CD8-positive, alpha-beta memory T cell (primary cell): Measurements from ENCODE around the gene OLFM4. TPM values are rescaled to one million over a fixed set of nuclear protein-coding genes. Genes with fewer than 3 reads are reported as not detected.
A peak's percentile ranks its signal among the peaks of the same experiment; 100 is the strongest.

Experiments used
- CTCF ChIA-PET: fragments of 350-600 bp; sonication (Branson Sonifier 250); formaldehyde crosslinking; loops from one replicate; lab custom pipeline; 2021; ENCODE audit warnings: antibody characterized with exemption; lab: Charles Lee
- POLR2A ChIA-PET: fragments of 350-600 bp; sonication (Branson Sonifier 250); formaldehyde crosslinking; loops from one replicate; lab custom pipeline; 2021; ENCODE audit warnings: antibody characterized with exemption; lab: Charles Lee
- DNase-seq, 5 donors: peaks; one replicate each; pipeline versions ENCODE4 v3.0.0 to v3.0.0-alpha.2; 2020 to 2022; ENCODE audit warnings: mixed read lengths in 1 of 5
- H3K27ac ChIP-seq: one replicate; pipeline ENCODE4 v1.7.0; 2013; ENCODE audit warnings: low read depth, mild to moderate bottlenecking, low read length, moderate library complexity
- H3K27me3 ChIP-seq: 2 replicates; pipeline ENCODE4 v1.7.0; 2013; ENCODE audit warnings: low read length, mild to moderate bottlenecking; ENCODE audit not compliant: insufficient read depth, poor library complexity, severe bottlenecking
- H3K36me3 ChIP-seq: 2 replicates; pipeline ENCODE4 v1.7.0; 2013; ENCODE audit warnings: mild to moderate bottlenecking, low read length, moderate library complexity; ENCODE audit not compliant: insufficient read depth
- H3K4me1 ChIP-seq: 2 replicates; pipeline ENCODE4 v1.7.0; 2013; ENCODE audit warnings: mild to moderate bottlenecking, low read length, moderate library complexity; ENCODE audit not compliant: insufficient read depth
- H3K4me3 ChIP-seq: 2 replicates; pipeline ENCODE4 v1.7.0; 2013; ENCODE audit warnings: mild to moderate bottlenecking, low read length
- H3K9me3 ChIP-seq: 2 replicates; pipeline ENCODE4 v1.7.0; 2013; ENCODE audit warnings: mild to moderate bottlenecking, low read length
- H3K27ac Mint-ChIP-seq, 8 donors: one replicate each; pipeline ENCODE4 v1.8.0; 2020 to 2021; ENCODE audit warnings: mixed read lengths in 8 of 8, mild to moderate bottlenecking in 6 of 8, inconsistent platforms in 3 of 8, moderate library complexity in 3 of 8
- H3K27me3 Mint-ChIP-seq, 2 donors: one replicate each; pipeline ENCODE4 v1.8.0; 2020 to 2021; ENCODE audit warnings: mixed read lengths in 2 of 2, mild to moderate bottlenecking in 1 of 2, moderate library complexity in 1 of 2
- H3K36me3 Mint-ChIP-seq, 3 donors: one replicate each; pipeline ENCODE4 v1.8.0; 2020 to 2021; ENCODE audit warnings: mixed read lengths in 3 of 3, inconsistent platforms in 1 of 3, mild to moderate bottlenecking in 1 of 3
- H3K4me1 Mint-ChIP-seq, 3 donors: one replicate each; pipeline ENCODE4 v1.8.0; 2020 to 2021; ENCODE audit warnings: mixed read lengths in 3 of 3, inconsistent platforms in 1 of 3, mild to moderate bottlenecking in 1 of 3
- H3K4me3 Mint-ChIP-seq, 7 donors: one replicate each; pipeline ENCODE4 v1.8.0; 2020 to 2021; ENCODE audit warnings: mixed read lengths in 7 of 7, mild to moderate bottlenecking in 6 of 7, moderate library complexity in 4 of 7, inconsistent platforms in 2 of 7
- H3K9me3 Mint-ChIP-seq, 5 donors: one replicate each; pipeline ENCODE4 v1.8.0; 2020 to 2022; ENCODE audit warnings: mixed read lengths in 5 of 5, mild to moderate bottlenecking in 3 of 5, moderate library complexity in 2 of 5, inconsistent platforms in 1 of 5
- polyA plus RNA-seq: library from polyadenylated mRNA; unstranded; fragments of 300-500 nt; fragmentation: Illumina TruSeq; gene quantifications from one replicate; pipeline ENCODE4 v1.2.3, GENCODE V29; 2021
- total RNA-seq, 2 experiments: library from RNA; stranded (reverse); gene quantifications; one replicate each; pipeline ENCODE4 v1.2.3, GENCODE V29; 2021

Gene OLFM4
- total and polyA plus RNA-seq, 3 experiments from 2014 or later: not detected

DNA sequence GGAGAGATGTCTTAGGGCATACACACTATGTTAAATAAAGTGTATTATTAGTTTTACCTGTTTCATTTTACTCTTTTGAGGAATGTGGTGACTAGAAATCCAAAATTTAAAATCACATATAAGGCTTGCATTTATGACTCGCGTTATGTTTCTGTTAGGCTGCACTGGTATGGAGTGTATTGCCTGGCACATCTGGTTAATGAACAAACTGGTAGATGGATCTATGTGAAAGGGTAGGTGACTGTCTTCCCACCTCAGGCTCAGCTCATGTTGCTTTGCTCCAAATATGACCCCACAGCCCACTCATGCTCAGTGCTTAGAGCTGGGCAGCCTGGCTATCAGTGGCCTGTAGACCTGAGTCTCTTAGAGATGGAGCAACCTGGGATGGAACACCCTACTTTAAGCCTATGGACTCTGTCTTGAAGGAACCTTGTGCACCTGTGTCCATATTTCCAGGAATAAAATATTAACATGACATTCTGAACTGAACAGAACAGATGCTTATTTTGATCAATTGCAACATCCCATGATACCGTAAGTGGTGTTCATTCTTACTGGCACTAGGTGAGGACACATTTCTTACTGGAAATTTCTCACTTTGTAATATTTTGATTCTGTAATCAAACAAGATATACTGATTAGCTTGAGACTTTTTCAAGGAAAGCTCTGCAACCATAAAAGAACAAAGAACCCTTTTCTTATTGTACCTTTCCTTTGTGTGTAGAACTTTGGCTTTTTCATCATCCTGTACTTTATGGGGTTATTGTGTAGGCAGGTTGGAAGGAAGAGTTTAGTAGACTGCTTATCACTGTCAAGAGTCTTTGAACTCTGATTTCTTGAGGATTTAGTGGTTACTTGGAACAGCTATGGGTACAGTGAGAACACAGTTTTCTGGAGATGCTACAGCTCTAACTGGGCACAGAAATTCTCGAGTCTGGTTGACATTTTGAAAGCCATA, 9.6 kb upstream of the OLFM4 start:
- H3K4me3 Mint-ChIP-seq: no peak overlapping the region
- no peak overlapping the region for H3K27ac Mint-ChIP-seq
- H3K4me3 ChIP-seq: no peak overlapping the region
- no peaks in the 10 kb centered on the region for H3K4me1 ChIP-seq
- no peaks in the 10 kb centered on the region for H3K9me3 ChIP-seq
- H3K27me3 Mint-ChIP-seq: peaks cover 2 to 4% of the 10 kb centered on the region in 2 donors
- DNase-seq: no peak
- peaks cover 0 to 4% (median 0%) of the 10 kb centered on the region in 5 donors for H3K9me3 Mint-ChIP-seq
- POLR2A ChIA-PET: no interaction called here
- no peaks in the 10 kb centered on the region for H3K36me3 ChIP-seq
- no peaks in the 10 kb centered on the region for H3K27me3 ChIP-seq
- H3K27ac ChIP-seq: no peak overlapping the region
- no peaks in the 10 kb centered on the region for H3K36me3 Mint-ChIP-seq
- CTCF ChIA-PET: no interaction called here
- H3K4me1 Mint-ChIP-seq: no peaks in the 10 kb centered on the region

DNA sequence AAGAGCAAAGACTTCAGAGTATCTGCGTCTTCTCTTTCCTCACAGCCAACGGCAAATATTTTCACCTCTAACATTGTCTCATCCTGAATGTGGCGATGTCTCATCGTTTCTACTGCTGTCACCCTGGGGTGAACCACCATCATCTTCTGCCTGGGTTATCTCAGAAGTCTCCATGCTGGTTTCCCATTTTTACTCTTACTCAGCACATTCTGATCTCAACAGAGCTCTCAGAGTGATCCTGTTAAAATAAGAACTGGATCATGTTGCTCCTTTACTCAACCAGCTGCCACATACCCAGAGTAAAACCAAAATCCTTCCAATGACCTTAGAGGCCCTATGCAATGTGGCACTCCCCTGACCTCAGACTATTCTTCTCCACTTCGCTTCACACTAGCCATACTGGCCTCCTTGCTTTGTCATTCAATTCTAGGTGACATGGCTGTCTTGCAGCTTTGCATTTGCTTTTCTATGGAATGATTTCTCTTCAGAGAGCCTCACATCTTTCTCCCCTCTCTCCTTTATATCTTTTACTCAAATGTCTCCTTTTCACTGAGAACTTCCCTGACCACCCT, 7.8 kb upstream of the OLFM4 start:
- no peak for DNase-seq
- Mint-ChIP-seq H3K27ac (no peak overlapping the region), H3K36me3 (no peaks in the 10 kb centered on the region), H3K9me3 (no peaks in the 10 kb centered on the region), H3K4me3 (no peak overlapping the region), H3K4me1 (no peaks in the 10 kb centered on the region), H3K27me3 (peaks cover 2 to 3% of the 10 kb centered on the region in 2 donors)
- H3K36me3 ChIP-seq: no peaks in the 10 kb centered on the region
- H3K27ac ChIP-seq: no peak overlapping the region
- POLR2A ChIA-PET: no interaction called here
- H3K9me3 ChIP-seq: no peaks in the 10 kb centered on the region
- CTCF ChIA-PET: no interaction called here
- no peaks in the 10 kb centered on the region for H3K4me1 ChIP-seq
- H3K4me3 ChIP-seq: no peak overlapping the region
- no peaks in the 10 kb centered on the region for H3K27me3 ChIP-seq

GRCh38 chr13:53023246-53023645, 5.4 kb upstream of the OLFM4 start:
- H3K27me3 Mint-ChIP-seq: peaks cover 2 to 3% of the 10 kb centered on the region in 2 donors
- Histone ChIP-seq H3K27ac (no peak overlapping the region), H3K27me3 (no peaks in the 10 kb centered on the region), H3K4me1 (no peaks in the 10 kb centered on the region), H3K9me3 (no peaks in the 10 kb centered on the region), H3K36me3 (no peaks in the 10 kb centered on the region), H3K4me3 (no peak overlapping the region)
- ChIA-PET POLR2A (no interaction called here), CTCF (no interaction called here)
- DNase-seq: no peak
- no peaks in the 10 kb centered on the region for H3K4me1 Mint-ChIP-seq
- H3K9me3 Mint-ChIP-seq: no peaks in the 10 kb centered on the region
- H3K4me3 Mint-ChIP-seq: no peak overlapping the region
- H3K36me3 Mint-ChIP-seq: no peaks in the 10 kb centered on the region
- H3K27ac Mint-ChIP-seq: no peak overlapping the region

DNA sequence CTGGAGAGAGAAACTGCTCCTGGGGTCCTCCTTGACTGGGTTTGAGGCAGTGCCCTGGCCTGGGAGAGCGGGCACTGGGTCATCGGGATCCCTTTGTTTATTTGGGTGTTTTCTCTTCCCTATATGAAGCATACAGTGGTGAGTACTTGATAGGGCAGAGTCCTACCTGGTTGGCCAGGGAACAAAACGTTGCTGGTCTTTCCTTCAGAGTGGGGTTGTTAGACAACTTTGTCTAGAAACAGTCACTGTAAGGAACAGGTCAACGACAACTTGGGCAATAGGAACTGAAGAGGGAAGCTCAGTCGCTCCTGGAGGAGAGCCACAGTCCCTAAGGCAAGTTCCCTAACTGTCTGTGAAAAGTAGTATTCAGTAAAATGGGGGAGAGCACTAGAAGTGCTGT, 550 bp upstream of the OLFM4 start:
- H3K9me3 ChIP-seq: no peaks in the 10 kb centered on the region
- H3K4me1 Mint-ChIP-seq: no peaks in the 10 kb centered on the region
- H3K27me3 Mint-ChIP-seq: peaks cover 2 to 3% of the 10 kb centered on the region in 2 donors
- H3K9me3 Mint-ChIP-seq: no peaks in the 10 kb centered on the region
- DNase-seq: no peak
- H3K36me3 ChIP-seq: no peaks in the 10 kb centered on the region
- no peak overlapping the region for H3K27ac ChIP-seq
- ChIA-PET POLR2A (no interaction called here), CTCF (no interaction called here)
- H3K27me3 ChIP-seq: no peaks in the 10 kb centered on the region
- H3K4me3 ChIP-seq: no peak overlapping the region
- no peaks in the 10 kb centered on the region for H3K36me3 Mint-ChIP-seq
- H3K27ac Mint-ChIP-seq: no peak overlapping the region
- no peaks in the 10 kb centered on the region for H3K4me1 ChIP-seq
- H3K4me3 Mint-ChIP-seq: no peak overlapping the region

- Histone ChIP-seq H3K27me3 (no peaks in the 10 kb centered on the region), H3K27ac (no peak overlapping the region), H3K36me3 (no peaks in the 10 kb centered on the region), H3K4me1 (no peaks in the 10 kb centered on the region), H3K9me3 (no peaks in the 10 kb centered on the region), H3K4me3 (no peak overlapping the region)
- H3K4me1 Mint-ChIP-seq: no peaks in the 10 kb centered on the region
- DNase-seq: no peak
- H3K4me3 Mint-ChIP-seq: no peak overlapping the region
- ChIA-PET CTCF (no interaction called here), POLR2A (no interaction called here)
- peaks cover 0 to 4% (median 0%) of the 10 kb centered on the region in 5 donors for H3K9me3 Mint-ChIP-seq
- peak overlapping the region in 1 of 8 donors; percentile 8 for H3K27ac Mint-ChIP-seq
- no peaks in the 10 kb centered on the region for H3K27me3 Mint-ChIP-seq
- no peaks in the 10 kb centered on the region for H3K36me3 Mint-ChIP-seq
Observed at GRCh38 chr13:53032849-53033248, 4.2 kb downstream of the OLFM4 start.

DNA sequence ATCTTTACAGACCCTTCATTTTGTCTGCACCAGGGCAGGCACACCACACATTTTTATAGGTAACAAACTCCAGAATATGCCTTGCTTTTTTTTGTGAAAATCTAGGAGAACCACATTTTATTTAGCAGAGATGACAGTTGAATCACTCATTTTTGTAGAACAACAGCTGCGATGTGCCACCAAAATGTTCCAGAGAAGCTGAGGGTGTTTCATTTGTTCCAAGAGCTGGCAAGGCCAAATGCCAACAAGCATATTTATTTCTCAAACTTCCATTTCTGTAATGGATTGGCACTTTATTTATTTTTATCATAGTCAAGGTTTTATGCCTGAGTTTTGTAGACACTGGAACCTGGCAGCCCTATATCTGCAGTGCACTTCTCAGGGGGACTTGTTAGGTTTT, 10.4 kb downstream of the OLFM4 start:
- Histone ChIP-seq H3K4me1 (no peaks in the 10 kb centered on the region), H3K4me3 (no peak overlapping the region), H3K27ac (no peak overlapping the region), H3K9me3 (no peaks in the 10 kb centered on the region), H3K27me3 (no peaks in the 10 kb centered on the region), H3K36me3 (no peaks in the 10 kb centered on the region)
- Mint-ChIP-seq H3K9me3 (peaks cover 0 to 4% (median 0%) of the 10 kb centered on the region in 5 donors), H3K27ac (no peak overlapping the region), H3K4me3 (no peak overlapping the region), H3K4me1 (no peaks in the 10 kb centered on the region), H3K27me3 (peaks cover 0 to 3% of the 10 kb centered on the region in 2 donors), H3K36me3 (no peaks in the 10 kb centered on the region)
- DNase-seq: no peak
- POLR2A ChIA-PET: no interaction called here
- CTCF ChIA-PET: no interaction called here

- H3K9me3 ChIP-seq: no peaks in the 10 kb centered on the region
- peaks cover 0 to 8% of the 10 kb centered on the region in 2 donors for H3K27me3 Mint-ChIP-seq
- no peaks in the 10 kb centered on the region for H3K4me1 Mint-ChIP-seq
- no peak overlapping the region for H3K27ac Mint-ChIP-seq
- ChIA-PET POLR2A (no interaction called here), CTCF (no interaction called here)
- H3K9me3 Mint-ChIP-seq: no peaks in the 10 kb centered on the region
- no peak overlapping the region for H3K4me3 ChIP-seq
- H3K4me1 ChIP-seq: no peaks in the 10 kb centered on the region
- no peaks in the 10 kb centered on the region for H3K36me3 ChIP-seq
- no peak overlapping the region for H3K4me3 Mint-ChIP-seq
- no peaks in the 10 kb centered on the region for H3K36me3 Mint-ChIP-seq
- H3K27ac ChIP-seq: no peak overlapping the region
- H3K27me3 ChIP-seq: no peaks in the 10 kb centered on the region
- DNase-seq: no peak
Observed at GRCh38 chr13:53041968-53042516, 13.4 kb downstream of the OLFM4 start.

- no peaks in the 10 kb centered on the region for H3K9me3 Mint-ChIP-seq
- no peak overlapping the region for H3K4me3 Mint-ChIP-seq
- no peaks in the 10 kb centered on the region for H3K27me3 ChIP-seq
- H3K4me1 Mint-ChIP-seq: no peaks in the 10 kb centered on the region
- no peaks in the 10 kb centered on the region for H3K36me3 ChIP-seq
- no peak for DNase-seq
- H3K27ac Mint-ChIP-seq: no peak overlapping the region
- H3K27ac ChIP-seq: no peak overlapping the region
- H3K4me1 ChIP-seq: no peaks in the 10 kb centered on the region
- POLR2A ChIA-PET: no interaction called here
- no peaks in the 10 kb centered on the region for H3K9me3 ChIP-seq
- no peaks in the 10 kb centered on the region for H3K36me3 Mint-ChIP-seq
- no peak overlapping the region for H3K4me3 ChIP-seq
- CTCF ChIA-PET: no interaction called here
- peaks cover 0 to 8% of the 10 kb centered on the region in 2 donors for H3K27me3 Mint-ChIP-seq
Observed at GRCh38 chr13:53042877-53043276, 14.3 kb downstream of the OLFM4 start.
